GM06990 (cell line): ENCODE measurements around the gene PTPRO.

Source experiments
- DNase-seq: peaks from one replicate; pipeline ENCODE4 v3.0.0-alpha.2; 2011; ENCODE audit not compliant: insufficient read length; ENCODE audit errors: extremely low read depth
- H3K27me3 ChIP-seq: replicated peaks from 2 replicates; pipeline ENCODE4 v1.6.0; 2011; ENCODE audit warnings: low read length; ENCODE audit not compliant: control insufficient read depth, insufficient read depth
- H3K36me3 ChIP-seq: 2 replicates; pipeline ENCODE4 v1.5.1; 2011; ENCODE audit warnings: low read length; ENCODE audit not compliant: control insufficient read depth, insufficient read depth
- H3K4me3 ChIP-seq: replicated peaks from 2 replicates; pipeline ENCODE4 v1.5.1; 2011; ENCODE audit warnings: low read depth, mild to moderate bottlenecking, control low read depth, low read length
- TF ChIP-seq, protein P1 (sequence below): IDR thresholded peaks from 2 replicates; pipeline ENCODE4 v1.5.1; 2011; ENCODE audit warnings: low read length, control low read depth, mild to moderate bottlenecking, inconsistent platforms; ENCODE audit not compliant: insufficient read depth, poor library complexity, severe bottlenecking

PTPRO gene

DNA sequence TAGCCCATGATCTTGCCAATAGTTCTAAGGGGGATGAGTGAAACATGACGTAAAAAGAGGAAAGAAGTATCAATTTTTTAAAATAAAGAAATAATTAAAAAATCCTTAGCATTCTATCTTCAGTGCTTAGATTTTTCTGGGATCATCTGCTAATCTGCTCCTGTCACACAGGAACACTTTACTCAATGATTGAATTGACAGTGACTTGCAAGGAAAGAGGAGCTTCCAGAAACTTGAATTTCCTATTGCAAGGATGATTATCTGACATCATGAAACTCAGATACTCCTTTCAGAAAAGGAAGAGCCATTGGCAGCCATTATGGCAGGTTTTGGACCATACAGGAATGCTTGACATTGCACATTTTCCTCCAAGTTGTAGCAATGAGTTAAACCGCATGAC is 41.4 kb upstream of the PTPRO start:
- Histone ChIP-seq H3K4me3 (no peak overlapping the region), H3K27me3 (no peaks in the 10 kb centered on the region), H3K36me3 (no peaks in the 10 kb centered on the region)
- DNase-seq: no peak
- TF ChIP-seq, protein P1, sequence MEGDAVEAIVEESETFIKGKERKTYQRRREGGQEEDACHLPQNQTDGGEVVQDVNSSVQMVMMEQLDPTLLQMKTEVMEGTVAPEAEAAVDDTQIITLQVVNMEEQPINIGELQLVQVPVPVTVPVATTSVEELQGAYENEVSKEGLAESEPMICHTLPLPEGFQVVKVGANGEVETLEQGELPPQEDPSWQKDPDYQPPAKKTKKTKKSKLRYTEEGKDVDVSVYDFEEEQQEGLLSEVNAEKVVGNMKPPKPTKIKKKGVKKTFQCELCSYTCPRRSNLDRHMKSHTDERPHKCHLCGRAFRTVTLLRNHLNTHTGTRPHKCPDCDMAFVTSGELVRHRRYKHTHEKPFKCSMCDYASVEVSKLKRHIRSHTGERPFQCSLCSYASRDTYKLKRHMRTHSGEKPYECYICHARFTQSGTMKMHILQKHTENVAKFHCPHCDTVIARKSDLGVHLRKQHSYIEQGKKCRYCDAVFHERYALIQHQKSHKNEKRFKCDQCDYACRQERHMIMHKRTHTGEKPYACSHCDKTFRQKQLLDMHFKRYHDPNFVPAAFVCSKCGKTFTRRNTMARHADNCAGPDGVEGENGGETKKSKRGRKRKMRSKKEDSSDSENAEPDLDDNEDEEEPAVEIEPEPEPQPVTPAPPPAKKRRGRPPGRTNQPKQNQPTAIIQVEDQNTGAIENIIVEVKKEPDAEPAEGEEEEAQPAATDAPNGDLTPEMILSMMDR: no peak

DNA sequence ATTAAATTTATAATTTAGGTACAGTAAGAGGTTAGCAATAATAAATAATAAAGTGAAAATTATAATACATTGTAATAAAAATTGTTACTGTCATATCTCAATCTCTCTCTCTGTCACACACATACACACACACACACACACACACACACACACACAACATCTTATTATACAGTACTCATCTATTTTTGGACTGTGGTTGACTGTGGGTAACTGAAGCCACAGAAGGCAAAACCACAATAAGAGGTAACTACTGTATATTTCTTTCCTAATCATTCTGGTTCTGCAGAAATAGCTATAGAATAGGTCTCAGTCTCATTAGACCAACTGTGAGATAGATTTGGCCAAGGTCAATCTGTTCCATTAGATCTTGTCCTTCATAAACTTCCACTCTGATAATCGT is 33.1 kb upstream of the PTPRO start:
- TF ChIP-seq, protein P1: no peak
- DNase-seq: peak; percentile 19
- Histone ChIP-seq H3K27me3 (no peaks in the 10 kb centered on the region), H3K36me3 (no peaks in the 10 kb centered on the region), H3K4me3 (no peak overlapping the region)

DNA sequence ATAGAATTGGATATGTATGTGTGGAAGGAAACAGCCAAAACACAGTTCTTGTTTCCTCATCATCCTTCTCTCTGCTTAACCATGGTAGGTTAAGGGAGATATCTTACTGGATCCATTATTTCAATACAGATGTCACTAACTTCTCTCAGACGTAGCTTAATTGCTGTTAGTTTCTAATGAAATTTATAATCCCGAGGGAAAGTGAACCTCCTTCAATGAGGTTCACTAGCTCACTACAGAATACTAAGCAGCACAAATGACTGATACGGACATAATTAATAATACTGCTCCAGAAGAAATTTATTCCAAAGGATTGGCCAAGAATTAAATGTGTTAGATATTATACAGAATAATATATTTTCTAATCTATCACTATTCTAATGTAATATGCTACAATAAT is 28.6 kb upstream of the PTPRO start:
- TF ChIP-seq, protein P1: no peak
- DNase-seq: no peak
- Histone ChIP-seq H3K36me3 (no peaks in the 10 kb centered on the region), H3K4me3 (no peak overlapping the region), H3K27me3 (no peaks in the 10 kb centered on the region)

DNA sequence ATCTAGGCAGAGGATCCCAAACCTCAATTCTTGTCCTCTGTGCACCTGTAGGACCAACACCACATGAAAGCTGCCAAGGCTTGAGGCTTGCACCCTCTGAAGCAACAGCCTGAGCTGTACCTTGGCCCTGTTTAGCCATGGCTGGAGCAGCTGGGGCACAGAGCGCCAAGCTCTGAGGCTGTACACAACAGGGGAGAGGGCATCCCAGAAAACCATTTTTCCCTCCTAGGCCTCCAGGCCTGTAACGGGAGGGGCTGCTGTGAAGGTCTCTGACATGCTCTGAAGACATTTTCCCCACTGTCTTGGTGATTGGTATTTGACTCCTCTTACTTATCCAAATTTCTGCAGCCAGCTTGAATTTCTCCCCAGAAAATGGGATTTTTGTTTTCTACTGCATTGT is 22.4 kb upstream of the PTPRO start:
- DNase-seq: no peak
- TF ChIP-seq, protein P1: no peak
- no peak overlapping the region for H3K4me3 ChIP-seq
- no peaks in the 10 kb centered on the region for H3K36me3 ChIP-seq
- no peaks in the 10 kb centered on the region for H3K27me3 ChIP-seq

DNA sequence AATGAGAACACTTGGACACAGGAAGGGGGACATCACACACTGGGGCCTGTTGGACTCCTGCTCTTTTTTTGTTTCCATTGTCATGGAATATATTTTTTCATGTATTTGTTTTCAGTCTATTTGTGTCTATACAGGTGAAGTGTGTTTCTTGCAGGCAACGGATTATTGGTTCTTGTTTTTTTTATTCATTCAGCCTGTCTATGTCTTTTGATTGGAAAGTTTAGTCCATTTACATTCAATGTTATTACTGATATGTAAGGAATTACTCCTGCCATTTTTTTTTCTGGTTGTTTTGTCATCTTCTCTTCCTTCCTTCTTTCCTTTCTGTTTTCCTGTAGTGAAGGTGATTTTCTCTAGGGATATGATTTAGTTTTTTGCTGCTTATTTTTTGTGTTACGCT is 18.0 kb upstream of the PTPRO start:
- Histone ChIP-seq H3K27me3 (no peaks in the 10 kb centered on the region), H3K36me3 (no peaks in the 10 kb centered on the region), H3K4me3 (no peak overlapping the region)
- DNase-seq: no peak
- TF ChIP-seq, protein P1: no peak

DNA sequence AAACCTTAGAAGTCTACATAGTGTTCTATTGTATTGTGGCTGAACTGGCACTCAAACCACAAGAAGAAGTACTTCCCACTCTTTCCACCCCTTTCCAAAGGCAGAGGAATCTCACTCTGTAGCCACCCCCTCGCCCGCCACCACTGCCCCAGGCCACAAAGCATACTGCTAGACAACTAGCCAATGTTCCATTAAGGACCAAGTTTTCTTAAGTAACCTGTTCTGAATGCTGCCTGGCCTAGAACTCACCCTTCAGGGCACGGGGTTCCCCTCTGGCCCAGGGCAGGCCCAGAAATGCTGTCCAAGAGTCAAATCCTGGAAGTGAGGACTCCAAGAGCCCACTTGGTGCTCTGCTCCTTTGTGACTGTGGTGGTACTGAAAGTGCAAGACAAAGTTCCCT is 15.7 kb upstream of the PTPRO start:
- no peak for DNase-seq
- Histone ChIP-seq H3K4me3 (no peak overlapping the region), H3K36me3 (no peaks in the 10 kb centered on the region), H3K27me3 (no peaks in the 10 kb centered on the region)
- TF ChIP-seq, protein P1: no peak
